ENCODE results near the gene CDT1. TPM values are rescaled to one million over a fixed set of nuclear protein-coding genes. Genes with fewer than 3 reads are reported as not detected.
"Not testable (repeated sequence)": the region's sequence is repeated elsewhere in the genome, so short reads cannot be mapped to it uniquely, and the experiment has no call there.

Gene CDT1
- total RNA-seq, 4 donors from 2014 or later = 0.17 to 1.4 (median 0.34) TPM; not detected in 1

DNA sequence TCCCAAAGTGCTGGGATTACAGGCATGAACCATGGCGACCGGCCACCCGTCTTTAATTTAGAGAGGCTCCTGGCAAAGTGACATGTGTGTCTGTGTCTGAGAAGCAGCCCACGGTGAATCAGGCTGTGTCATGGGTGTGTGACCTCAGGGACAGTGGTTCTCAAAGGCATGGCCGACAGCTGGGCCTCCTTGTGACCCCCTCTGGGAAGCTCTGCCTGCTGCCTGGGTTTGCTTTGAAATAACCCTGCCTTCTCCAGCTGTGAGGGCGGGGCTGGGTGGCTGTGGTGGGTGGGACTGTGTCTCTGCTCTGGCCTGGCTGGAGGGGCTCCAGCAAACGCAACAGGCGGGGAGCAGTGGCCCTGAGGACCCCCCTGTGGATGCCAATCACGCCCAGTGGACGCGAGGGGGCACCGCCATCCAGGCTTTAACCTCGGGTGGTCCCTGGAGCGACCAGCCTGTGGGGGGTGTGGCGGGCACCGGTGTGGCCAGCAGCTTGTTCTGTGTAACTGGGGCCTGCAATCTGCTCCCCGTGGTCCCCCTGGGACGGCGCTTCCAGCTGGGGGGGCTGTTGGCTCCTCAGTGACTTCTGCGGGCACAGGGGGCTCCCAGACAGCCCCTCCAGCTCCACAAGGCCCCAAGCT is 16.9 kb downstream of the CDT1 start:
- intact Hi-C loops (cut with DNase I) = no loop called here
- WGBS = 73% methylated on average over 7 of the region's 20 CpGs

DNA sequence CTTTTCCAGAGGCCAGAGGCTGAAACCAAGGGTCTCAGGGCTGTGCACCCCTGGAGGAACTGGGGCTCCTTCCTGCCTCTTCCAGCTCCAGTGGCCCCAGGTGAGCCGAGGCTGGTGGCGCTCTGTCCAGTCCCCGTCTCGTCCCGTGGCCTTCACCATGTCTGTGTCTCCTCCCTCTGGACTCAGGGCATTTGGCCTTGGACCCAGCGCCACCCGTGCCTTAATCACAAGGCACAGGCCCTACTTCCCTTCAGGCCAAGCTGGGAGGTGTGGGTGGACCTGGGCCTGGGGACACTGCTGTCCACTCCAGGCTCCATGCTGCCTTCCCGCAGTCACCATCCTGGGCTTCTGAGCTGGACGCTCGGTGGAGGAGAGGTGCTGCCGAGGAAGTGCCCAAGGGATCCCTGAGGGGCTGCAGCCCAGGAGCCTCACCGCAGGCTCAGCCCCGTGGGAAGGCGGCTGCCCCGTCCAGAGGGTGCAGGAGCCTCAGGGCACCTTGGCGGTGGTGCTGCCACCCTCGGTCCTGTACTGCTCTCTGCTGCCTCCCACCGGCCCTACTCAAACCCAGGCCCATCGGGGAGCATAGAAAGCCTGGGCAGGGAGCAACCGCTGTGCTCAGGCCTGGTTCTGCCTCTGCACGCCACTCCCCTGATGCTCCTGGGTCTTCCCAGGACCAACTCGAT is 17.7 kb downstream of the CDT1 start:
- Histone ChIP-seq H3K36me3 (peaks cover 22 to 61% (median 45%) of the 10 kb centered on the region in 4 donors), H3K4me1 (no peaks in the 10 kb centered on the region), H3K9me3 (no peaks in the 10 kb centered on the region), H3K27me3 (no peaks in the 10 kb centered on the region), H3K4me3 (no peak overlapping the region), H3K27ac (replicated peaks in 1 of 4) (no peak overlapping the region)
- TF ChIP-seq, protein P1, sequence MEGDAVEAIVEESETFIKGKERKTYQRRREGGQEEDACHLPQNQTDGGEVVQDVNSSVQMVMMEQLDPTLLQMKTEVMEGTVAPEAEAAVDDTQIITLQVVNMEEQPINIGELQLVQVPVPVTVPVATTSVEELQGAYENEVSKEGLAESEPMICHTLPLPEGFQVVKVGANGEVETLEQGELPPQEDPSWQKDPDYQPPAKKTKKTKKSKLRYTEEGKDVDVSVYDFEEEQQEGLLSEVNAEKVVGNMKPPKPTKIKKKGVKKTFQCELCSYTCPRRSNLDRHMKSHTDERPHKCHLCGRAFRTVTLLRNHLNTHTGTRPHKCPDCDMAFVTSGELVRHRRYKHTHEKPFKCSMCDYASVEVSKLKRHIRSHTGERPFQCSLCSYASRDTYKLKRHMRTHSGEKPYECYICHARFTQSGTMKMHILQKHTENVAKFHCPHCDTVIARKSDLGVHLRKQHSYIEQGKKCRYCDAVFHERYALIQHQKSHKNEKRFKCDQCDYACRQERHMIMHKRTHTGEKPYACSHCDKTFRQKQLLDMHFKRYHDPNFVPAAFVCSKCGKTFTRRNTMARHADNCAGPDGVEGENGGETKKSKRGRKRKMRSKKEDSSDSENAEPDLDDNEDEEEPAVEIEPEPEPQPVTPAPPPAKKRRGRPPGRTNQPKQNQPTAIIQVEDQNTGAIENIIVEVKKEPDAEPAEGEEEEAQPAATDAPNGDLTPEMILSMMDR (IDR thresholded peaks at IDR 0.05) = no peak
- TF ChIP-seq POLR2A (IDR thresholded peaks at IDR 0.05; ENCODE audit: low read depth) (no peak), POLR2AphosphoS5 (IDR thresholded peaks at IDR 0.05) (no peak), EP300 (IDR thresholded peaks at IDR 0.05) (no peak)
- intact Hi-C loops (cut with DNase I) = no loop called here
- 90% methylated on average over 5 of the region's 22 CpGs for WGBS
- DNase-seq (ENCODE audit: extremely low spot score) = no peak

More for the DNA sequence above, 16.9 kb downstream of the CDT1 start:
- no peak for DNase-seq (ENCODE audit: extremely low spot score)
- no peak overlapping the region for H3K4me3 ChIP-seq
- H3K4me1 ChIP-seq = no peaks in the 10 kb centered on the region
- TF ChIP-seq, protein P1 (IDR thresholded peaks at IDR 0.05) = no peak
- TF ChIP-seq EP300 (IDR thresholded peaks at IDR 0.05) (no peak), POLR2AphosphoS5 (IDR thresholded peaks at IDR 0.05) (no peak), POLR2A (IDR thresholded peaks at IDR 0.05; ENCODE audit: low read depth) (no peak)
- no peaks in the 10 kb centered on the region for H3K9me3 ChIP-seq
- H3K36me3 ChIP-seq = peaks cover 22 to 53% (median 41%) of the 10 kb centered on the region in 4 donors
- no peaks in the 10 kb centered on the region for H3K27me3 ChIP-seq
- H3K27ac ChIP-seq (replicated peaks in 1 of 4) = no peak overlapping the region

DNA sequence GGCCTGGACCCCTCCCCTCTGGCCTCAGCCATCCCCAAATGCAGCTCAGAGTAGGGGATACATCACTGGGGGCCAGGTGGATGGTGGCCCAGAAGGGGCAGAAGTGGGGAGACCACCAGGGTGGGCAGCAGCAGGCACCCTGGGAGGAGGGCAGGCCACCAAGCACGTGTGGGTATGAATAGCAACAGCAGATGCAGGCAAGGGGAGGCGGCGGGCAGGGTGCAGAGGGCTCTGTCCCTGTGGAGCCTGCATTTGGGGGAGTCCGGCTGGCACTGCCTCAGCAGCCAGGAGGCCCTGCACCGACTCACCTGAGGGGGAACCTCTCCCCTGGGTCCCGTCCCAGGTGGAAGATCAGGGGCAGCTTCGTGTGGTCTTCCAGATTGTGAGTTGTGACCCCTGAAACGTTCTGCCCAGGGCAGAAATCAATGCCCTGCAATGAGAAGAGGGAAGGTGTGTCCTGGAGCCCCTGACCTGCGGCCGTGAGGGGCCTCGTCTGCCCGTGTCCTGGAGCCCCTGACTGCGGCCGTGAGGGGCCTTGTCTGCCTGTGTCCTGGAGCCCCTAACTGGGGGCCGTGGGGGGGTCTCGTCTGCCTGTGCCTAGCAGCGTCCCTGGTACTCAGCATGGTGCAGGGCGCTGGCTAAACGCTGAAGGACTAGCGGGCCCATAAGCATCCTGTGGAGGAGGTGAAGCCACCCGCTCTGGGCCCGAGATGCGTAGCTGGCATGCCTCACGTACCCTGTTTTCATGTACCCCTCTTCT is 18.9 kb downstream of the CDT1 start:
- intact Hi-C loops (cut with DNase I) = no loop called here
- 91% methylated on average over 14 of the region's 24 CpGs for WGBS
- no peaks in the 10 kb centered on the region for H3K4me1 ChIP-seq
- peaks cover 33 to 73% (median 52%) of the 10 kb centered on the region in 4 donors for H3K36me3 ChIP-seq
- no peak overlapping the region for H3K27ac ChIP-seq (replicated peaks in 1 of 4)
- H3K4me3 ChIP-seq = no peak overlapping the region
- no peak for DNase-seq (ENCODE audit: extremely low spot score)
- H3K27me3 ChIP-seq = no peaks in the 10 kb centered on the region
- no peak for TF ChIP-seq POLR2A (IDR thresholded peaks at IDR 0.05; ENCODE audit: low read depth)
- TF ChIP-seq, protein P1 (IDR thresholded peaks at IDR 0.05) = no peak
- H3K9me3 ChIP-seq = no peaks in the 10 kb centered on the region

DNA sequence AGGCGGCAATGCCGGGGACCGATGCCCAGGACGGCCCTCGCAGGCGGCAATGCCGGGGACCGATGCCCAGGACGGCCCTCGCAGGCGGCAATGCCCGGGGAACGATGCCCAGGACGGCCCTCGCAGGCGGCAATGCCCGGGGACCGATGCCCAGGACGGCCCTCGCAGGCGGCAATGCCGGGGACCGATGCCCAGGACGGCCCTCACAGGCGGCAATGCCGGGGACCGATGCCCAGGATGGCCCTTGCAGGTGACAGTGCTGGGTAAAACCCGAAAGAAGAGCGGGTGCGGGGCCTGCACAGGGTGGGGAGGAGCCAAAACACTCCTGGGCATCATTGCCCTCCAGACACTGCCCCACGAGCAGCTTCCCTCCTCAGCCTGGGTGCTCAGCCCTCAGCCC is 20.1 kb downstream of the CDT1 start:
- H3K27ac ChIP-seq (replicated peaks in 1 of 4); H3K4me3 ChIP-seq; intact Hi-C loops (cut with DNase I); H3K4me1 ChIP-seq; H3K27me3 ChIP-seq; H3K9me3 ChIP-seq; DNase-seq (ENCODE audit: extremely low spot score): not testable (repeated sequence)
- peaks cover 40 to 84% (median 62%) of the 10 kb centered on the region in 4 donors for H3K36me3 ChIP-seq
- WGBS = over 99% methylated on average over 15 of the region's 31 CpGs

All from esophagus muscularis mucosa (tissue), 4 donors.